Urothelium cell line (cell line): ENCODE measurements around the gene ATXN1.
"Not testable (repeated sequence)": the region's sequence is repeated elsewhere in the genome, so short reads cannot be mapped to it uniquely, and the experiment has no call there.

Source experiments
- DNase-seq: peaks from one replicate; pipeline ENCODE4 v3.0.0; 2011; ENCODE audit warnings: low spot score, mixed read lengths
- FAIRE-seq: peaks from 2 replicates; lab custom pipeline; 2011; peaks lifted over from hg19 to GRCh38; lab: Jason Lieb, UNC

ATXN1 gene

GRCh38 chr6:16548121-16548520 lies 213.1 kb downstream of the ATXN1 start:
- FAIRE-seq (no peak), DNase-seq (no peak)

DNA sequence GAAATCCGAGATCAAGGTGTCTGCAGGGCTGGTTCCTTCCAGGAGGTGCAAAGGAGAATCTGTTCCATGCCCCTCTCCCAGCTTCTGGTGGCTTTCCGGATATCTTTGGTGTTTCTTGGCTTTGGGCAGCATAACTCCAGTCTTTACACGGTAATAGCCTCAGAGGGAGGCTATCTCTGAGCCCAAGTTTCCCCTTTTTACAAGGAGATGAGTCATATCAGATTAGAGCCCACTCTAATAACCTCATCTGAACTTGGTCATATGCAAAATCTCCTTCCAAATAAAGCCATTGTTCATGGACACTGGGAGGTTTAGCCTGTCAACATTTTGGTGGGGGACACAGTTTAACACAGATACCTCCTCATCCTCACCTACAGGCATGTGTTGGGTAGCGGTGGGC lies 213.7 kb downstream of the ATXN1 start:
- FAIRE-seq (no peak), DNase-seq (no peak)

- FAIRE-seq (no peak), DNase-seq (no peak)
These were observed 214.4 kb downstream of the ATXN1 start for GRCh38 chr6:16546861-16547260.

DNA sequence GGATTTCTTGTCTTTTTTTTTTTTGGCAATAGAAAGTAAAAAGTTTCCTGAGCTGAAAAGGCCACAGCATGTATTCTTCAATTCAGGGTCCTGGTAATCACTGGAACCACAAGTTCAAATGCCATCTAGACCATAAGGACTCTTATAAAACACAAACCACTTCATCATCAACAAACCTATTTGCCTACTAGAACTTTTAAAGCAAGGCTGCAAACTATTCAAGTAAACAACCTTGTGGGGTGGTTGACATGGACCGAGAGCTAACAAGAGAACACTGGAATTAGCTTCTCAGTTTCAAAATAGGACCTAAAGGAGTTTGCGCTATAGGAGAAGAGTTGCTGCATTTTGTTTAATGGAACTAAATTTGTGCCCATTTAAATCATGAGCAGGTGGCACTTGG lies 215.9 kb downstream of the ATXN1 start:
- FAIRE-seq (no peak), DNase-seq (no peak)

- no peak for FAIRE-seq
- DNase-seq = no peak
These were observed 216.7 kb downstream of the ATXN1 start for GRCh38 chr6:16544521-16544920.

DNA sequence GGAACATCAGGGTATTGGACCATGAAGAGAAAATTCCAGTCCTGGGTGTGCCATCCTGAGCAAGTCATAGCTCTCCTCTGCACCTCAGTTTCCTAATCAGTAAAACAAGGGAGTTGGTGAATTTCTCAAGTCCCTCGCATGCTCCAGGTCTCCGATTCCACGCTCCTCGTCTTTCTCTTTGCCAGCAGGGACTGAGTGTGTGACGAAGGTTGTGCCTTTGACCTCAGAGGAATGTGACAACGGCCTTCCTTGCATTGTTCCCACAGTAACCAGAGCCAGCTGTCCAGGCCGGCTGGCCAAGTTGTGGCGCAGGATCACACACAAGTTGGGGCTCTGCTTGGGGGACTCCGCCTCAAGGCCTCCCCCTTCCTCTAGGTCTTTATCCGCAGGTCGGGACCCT lies 217.3 kb downstream of the ATXN1 start:
- FAIRE-seq (no peak), DNase-seq (no peak)

GRCh38 chr6:16543521-16543920 lies 217.7 kb downstream of the ATXN1 start:
- FAIRE-seq = no peak
- no peak for DNase-seq

GRCh38 chr6:16542070-16542469 lies 219.2 kb downstream of the ATXN1 start:
- FAIRE-seq (no peak), DNase-seq (no peak)

- FAIRE-seq (no peak), DNase-seq (no peak)
These were observed 220.2 kb downstream of the ATXN1 start for GRCh38 chr6:16540804-16541752.

GRCh38 chr6:16540383-16540782 lies 220.9 kb downstream of the ATXN1 start:
- FAIRE-seq, DNase-seq: not testable (repeated sequence)

DNA sequence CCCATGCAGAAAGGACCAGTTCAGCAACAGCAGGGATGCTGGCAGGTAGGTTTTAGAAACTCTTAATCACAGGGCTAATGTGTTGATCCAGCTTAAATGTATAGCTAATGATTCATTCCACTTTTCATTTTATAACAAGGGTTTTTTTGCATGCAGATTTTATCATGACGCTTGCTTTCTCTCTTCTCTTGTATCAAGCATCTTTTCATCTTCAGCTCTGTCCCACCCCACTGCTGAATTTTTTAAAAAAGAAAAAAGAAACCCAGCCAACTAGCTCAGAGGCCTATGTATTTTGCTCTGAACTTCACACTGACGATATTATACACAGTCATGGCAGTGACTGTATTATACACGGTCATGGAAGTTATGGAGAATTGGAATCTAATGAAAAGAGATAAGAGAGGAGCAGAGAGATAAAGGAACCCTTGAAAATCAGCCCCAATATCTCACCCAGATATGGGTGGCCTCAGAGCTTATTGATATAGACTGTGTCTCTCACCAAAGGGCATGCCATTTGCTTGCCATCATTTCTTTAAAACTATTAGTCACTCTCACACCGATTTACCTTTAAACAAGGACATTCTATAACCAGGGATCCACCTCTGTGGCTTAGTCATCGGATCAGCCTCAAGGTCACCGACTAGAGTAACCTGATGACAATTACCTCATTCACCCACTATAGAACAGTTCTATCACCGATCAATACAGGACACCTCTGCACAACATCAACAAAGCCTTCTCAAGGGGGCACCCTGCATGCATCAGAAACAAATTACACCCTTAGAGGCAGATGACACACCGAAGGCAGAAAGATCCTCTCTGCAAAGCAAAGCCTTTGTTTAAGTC lies 222.0 kb downstream of the ATXN1 start:
- DNase-seq = peak; percentile 35
- no peak for FAIRE-seq

GRCh38 chr6:16535564-16535963 lies 225.7 kb downstream of the ATXN1 start:
- DNase-seq = no peak
- no peak for FAIRE-seq

DNA sequence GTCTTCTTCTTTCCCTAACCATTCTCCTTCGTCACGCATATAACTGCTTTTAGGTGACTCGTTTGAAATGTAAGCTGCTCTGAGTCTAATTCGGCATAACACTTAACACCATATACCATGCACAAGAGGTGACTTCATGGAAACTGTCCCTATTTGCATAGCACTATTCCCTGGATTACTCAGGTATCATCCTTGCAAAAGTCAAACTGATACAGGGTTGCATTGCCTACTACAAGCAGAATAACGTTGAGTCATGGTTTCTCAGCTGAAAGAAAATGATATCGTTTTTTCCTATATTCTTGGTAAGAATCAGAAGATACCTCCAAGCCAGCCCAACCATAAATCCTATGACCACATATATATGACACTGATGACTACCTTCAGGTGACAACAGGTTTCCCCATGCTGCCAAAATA lies 227.5 kb downstream of the ATXN1 start:
- DNase-seq = no peak
- no peak for FAIRE-seq

- no peak for FAIRE-seq
- no peak for DNase-seq
These were observed 228.1 kb downstream of the ATXN1 start for GRCh38 chr6:16533210-16533609.

GRCh38 chr6:16527691-16528090 lies 233.6 kb downstream of the ATXN1 start:
- DNase-seq (no peak), FAIRE-seq (no peak)

GRCh38 chr6:16524380-16524707 lies 236.9 kb downstream of the ATXN1 start:
- DNase-seq (peak; percentile 16), FAIRE-seq (no peak)

DNA sequence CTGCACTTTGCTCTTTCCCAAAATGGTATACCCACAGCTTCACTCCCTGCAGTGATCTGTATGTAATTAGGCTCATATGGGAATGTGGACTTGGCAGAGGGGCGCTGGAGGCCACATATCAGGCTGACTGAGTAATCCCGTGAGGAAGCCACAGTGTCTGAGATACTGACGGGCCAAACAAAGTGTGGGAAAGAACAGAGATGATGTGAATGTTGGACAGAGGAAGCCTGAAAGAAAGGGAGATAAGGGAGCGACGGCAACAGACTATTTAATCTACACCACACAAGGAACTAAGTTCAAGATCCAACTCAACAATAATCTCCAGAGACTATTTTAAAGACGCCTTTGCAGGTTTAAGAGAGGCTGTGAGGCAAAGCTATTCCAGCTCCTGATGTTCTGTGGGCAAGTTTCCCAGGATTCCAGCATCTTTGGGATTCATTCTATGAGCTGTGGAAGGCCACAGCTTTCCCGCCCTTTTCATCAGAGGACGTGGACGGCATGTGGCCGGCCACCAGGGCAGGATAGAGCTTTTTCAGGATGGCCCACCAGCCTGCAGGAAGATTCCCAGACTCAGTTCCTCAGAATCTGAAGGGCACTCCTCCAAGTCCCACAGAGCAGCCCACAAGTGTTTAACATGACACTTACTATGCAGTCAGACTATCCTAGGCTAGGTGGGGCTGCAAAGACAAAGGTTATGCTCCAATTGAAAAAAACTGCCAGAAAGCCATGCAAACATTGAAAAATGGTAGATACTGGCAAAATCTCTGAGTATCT lies 237.5 kb downstream of the ATXN1 start:
- DNase-seq = no peak

GRCh38 chr6:16522937-16523336 lies 238.3 kb downstream of the ATXN1 start:
- FAIRE-seq (no peak), DNase-seq (no peak)

More for the DNA sequence above, 237.5 kb downstream of the ATXN1 start:
- no peak for FAIRE-seq

GRCh38 chr6:16521528-16521927 lies 239.7 kb downstream of the ATXN1 start:
- DNase-seq (no peak), FAIRE-seq (no peak)

GRCh38 chr6:16519265-16520242 lies 241.7 kb downstream of the ATXN1 start:
- DNase-seq (no peak), FAIRE-seq (no peak)
